NCI-H510A (cell line): ENCODE results near the gene KLHL24.
"Not testable (repeated sequence)": the region's sequence is repeated elsewhere in the genome, so short reads cannot be mapped to it uniquely, and the experiment has no call there.

Experiments
- DNase-seq: peaks from one replicate; lab custom pipeline; 2025; lab: John Stamatoyannopoulos, UW

The KLHL24 gene

DNA sequence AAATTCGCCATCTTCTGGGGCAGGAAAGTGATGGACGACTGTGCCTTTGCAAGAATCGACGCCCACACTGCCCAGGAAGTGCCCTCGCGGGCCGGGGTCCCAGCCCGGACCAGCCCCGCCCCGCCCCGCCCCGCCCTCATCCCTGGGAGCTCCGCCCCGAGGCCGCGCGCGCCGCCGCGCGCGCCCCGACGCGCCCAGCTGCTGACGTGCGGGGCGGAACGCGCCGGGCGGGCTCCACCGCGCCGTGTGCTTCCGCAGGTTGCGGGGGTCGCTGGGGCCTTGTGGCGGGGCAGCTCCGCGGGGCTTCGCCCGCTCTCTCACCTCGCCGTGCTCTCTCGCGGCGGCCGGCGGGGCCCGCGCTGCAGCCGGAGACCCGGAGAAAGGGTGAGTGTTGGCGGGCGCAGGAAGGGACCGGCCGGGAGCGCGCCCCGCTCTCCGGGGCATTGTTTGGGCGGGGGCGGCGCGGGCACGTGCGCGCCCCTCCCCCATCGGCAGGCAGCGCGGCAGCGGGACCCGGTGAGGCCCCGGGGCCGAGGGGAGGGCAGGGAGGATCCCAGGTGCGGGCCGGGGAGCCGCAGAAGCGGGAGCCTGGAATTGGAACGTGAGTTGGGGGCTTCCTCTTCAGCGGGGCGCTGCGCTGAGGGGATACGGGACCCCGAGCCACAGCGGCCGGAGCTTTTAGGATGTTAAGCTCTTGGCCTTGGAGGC is 62.3 kb downstream of the KLHL24 start, which contains the start of gene YEATS2:
Gene YEATS2 (plus strand): TSS at position 188 of the 708 bp plus-strand sequence. CDS start 17,366 bp downstream, outside the sequence.
- peak; percentile 55 for DNase-seq

DNA sequence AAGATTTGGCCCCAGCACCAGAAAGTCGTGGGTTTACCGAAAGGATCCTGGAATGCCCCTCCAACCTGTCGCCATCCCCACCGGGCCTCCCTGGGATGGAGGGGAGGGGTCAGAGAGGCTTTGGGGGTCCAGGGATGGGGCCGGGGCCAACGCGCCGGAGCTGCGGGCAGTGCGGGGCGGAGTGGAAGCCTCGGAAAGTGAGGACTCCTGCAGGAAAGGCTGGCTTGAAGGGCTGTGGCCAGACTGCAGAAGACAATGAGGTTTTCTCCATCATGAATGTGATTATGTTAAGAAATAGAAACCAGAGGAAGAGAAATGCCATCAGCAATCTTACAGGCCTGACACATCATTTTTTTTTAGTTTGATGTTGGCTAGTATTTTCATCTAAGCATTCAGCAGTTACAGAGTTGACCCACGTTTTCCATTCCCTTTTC is 62.9 kb downstream of the KLHL24 start:
- DNase-seq: peak; percentile 19

DNA sequence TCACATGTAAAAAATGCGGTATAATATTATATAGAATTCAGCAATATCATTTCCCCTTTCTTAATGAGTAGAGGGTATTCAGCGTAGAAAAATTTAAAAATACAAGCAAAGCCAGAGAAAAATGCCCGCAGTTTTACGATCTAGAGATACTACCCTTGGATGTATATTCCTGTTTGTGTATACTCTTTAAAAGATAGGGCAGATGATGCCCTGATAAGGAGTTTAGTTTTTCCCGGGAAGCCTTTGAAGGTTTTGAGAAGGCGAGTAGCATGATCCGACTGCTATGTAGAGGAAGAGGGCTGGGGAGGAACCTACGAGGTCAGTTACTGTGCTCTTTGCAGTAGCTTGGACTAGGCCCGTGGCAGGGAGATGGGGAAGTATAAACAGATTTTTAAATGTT is 63.3 kb downstream of the KLHL24 start:
- DNase-seq: no peak

GRCh38 chr3:183699238-183699947 is 64.0 kb downstream of the KLHL24 start:
- no peak for DNase-seq

DNA sequence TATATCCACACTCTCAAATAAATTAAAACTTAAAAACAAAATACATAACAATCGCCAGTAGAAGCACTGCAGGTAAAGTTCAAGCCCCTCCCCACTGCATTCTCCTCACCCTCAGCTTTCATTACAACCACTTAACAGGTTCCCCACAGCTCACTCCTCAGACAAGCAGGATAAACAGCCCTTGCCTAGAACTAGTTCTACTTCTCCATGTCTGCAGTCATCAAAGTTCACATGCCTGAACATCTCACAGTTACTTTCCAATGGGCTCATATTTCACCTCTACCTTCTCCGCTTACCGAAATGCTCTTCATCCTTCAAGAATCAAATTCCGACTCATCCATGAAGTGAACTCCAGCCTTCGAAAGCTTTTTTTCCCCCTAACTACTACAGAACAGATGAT is 66.3 kb downstream of the KLHL24 start:
- DNase-seq: no peak

DNA sequence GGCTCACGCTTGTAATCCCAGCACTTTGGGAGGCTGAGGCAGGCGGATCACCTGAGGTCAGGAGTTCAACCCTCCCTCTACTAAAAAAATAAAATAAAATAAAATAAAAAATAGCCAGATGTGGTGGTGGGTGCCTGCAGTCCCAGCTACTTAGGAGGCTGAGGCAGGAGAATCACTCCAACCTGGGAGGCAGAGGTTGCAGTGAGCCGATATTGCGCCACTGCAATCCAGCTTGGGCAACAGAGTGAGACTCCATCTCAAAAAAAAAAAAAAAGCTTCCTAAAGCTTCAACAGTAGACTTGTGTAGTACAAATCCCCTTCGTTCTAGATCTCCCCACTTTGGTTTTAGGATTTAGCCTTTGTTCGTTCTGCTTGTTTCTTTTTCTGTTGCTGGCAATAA is 68.5 kb downstream of the KLHL24 start:
- not testable (repeated sequence) for DNase-seq

- no peak for DNase-seq
These were observed 74.8 kb downstream of the KLHL24 start for GRCh38 chr3:183710231-183710630.

DNA sequence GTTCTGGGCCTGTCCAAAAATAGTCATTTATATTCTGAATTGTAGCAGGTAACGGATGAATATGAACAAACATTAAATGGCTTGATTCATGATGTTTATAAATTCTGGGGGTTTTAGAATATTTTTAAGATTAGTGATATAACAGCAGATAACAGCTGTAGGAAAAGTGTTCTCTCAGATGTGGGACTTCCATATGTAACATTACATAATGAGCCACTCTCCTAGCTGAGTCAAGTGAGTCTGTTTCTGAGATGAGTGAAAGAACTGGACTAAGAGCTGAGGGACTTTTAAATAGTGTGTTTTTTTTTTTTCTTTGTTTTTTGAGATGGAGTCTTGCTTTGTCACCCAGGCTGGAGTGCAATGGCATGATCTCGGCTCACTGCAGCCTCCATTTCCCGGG is 76.1 kb downstream of the KLHL24 start:
- DNase-seq: no peak

GRCh38 chr3:183714622-183715021 is 79.2 kb downstream of the KLHL24 start:
- DNase-seq: no peak

GRCh38 chr3:183718012-183718411 is 82.6 kb downstream of the KLHL24 start:
- DNase-seq: no peak

DNA sequence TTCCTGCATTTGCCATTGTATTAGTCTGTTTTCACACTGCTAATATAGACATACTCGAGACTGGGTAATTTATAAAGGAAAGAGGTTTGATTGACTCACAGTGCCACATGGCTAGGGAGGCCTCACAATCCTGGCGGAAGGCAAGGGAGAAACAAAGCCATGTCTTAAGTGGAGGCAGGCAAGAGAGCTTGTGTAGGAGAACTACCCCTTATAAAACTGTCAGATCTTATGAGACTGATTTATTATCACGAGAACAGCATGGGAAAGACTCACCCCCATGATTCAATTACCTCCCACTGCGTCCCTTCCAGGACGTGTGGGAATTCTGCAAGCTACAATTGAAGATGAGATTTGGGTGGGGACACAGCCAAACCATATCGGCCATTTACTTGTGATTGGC is 90.0 kb downstream of the KLHL24 start:
- DNase-seq: no peak

DNA sequence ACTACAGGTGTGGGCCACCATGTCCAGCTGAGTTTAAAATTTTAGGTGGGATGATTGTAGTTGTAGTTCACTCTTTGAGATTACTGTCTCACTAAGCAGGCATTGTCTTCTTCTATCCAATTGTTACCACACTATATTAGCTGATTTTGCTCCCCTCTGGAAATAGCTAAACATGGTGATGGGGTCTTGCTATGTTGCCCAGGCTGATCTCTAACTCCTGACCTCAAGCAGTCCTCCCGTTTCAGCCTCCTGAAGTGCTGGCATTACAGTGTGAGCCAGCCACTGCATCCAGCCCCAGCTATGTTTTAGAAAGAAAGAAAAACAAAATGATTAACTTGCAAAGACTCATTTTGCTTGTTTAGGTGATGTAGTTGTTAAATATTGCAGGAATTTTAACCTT is 92.8 kb downstream of the KLHL24 start:
- no peak for DNase-seq

DNA sequence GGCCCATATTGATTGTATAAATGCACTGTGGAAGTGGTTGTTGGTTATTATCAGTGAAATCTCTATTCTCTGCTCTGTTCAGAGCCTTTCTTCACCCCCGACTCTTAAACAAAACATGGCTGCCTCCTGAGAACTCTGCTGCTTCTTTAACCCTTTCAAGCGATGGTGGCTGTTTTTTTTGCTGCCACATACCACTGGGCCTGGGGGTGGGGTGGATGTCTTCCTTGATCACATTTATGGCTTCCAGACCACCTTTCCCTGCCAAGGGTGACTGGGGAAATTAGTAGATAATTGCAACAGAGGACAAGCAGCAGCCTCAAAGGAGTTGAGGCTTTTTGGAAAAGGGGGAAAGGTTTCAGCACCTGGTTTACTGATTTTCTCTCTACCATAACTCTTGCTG is 94.9 kb downstream of the KLHL24 start:
- DNase-seq: no peak

- DNase-seq: no peak
These were observed 96.2 kb downstream of the KLHL24 start for GRCh38 chr3:183731611-183732010.

DNA sequence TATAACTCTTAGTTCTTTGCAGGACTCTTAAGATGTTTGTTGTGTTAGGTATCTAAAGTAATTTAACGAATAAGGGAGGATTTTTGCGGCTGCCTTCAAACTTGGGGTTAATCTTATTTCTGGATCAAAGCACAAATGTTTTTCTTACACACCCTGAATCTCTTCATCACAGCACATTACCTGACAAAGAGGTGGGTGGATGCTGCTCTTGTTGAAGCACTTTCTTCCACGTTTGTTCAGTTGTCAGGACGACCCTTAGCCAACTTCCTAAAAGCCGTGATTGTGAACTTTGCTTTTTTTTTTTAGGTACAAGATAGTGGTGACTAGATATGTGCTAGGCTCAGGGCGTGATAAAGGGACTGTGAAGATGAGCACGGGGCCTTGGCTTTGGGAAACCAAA is 98.1 kb downstream of the KLHL24 start:
- DNase-seq: no peak
